ENCODE measurements around the gene AARS1. TPM values are rescaled to one million over a fixed set of nuclear protein-coding genes. Genes with fewer than 3 reads are reported as not detected.

Gene AARS1
- total RNA-seq, 1 donor from 2014 or later = 53.7 TPM

GRCh38 chr16:70276392-70276791 lies 12.9 kb downstream of the AARS1 start:
- no peak overlapping the region for H3K4me3 Mint-ChIP-seq
- no peak overlapping the region for H3K9ac ChIP-seq
- H3K27me3 Mint-ChIP-seq (ENCODE audit: insufficient read depth, low read depth) = no peaks in the 10 kb centered on the region
- H3K4me2 ChIP-seq = no peak overlapping the region
- H3K27ac Mint-ChIP-seq = no peak overlapping the region
- peaks cover 13% of the 10 kb centered on the region for H3K36me3 ChIP-seq
- peaks cover 4% of the 10 kb centered on the region for H3F3A ChIP-seq (ENCODE audit: low read depth)
- H3K9me3 Mint-ChIP-seq = no peaks in the 10 kb centered on the region
- peaks cover 35% of the 10 kb centered on the region for H3K36me3 Mint-ChIP-seq
- H3K27me3 ChIP-seq = no peaks in the 10 kb centered on the region
- peaks cover 35% of the 10 kb centered on the region for H3K79me2 ChIP-seq (ENCODE audit: low read depth)
- H3K9me3 ChIP-seq (ENCODE audit: low read depth) = no peaks in the 10 kb centered on the region
- H3K4me3 ChIP-seq = no peak overlapping the region
- no peak overlapping the region for H3K27ac ChIP-seq
- H3K4me1 Mint-ChIP-seq = no peaks in the 10 kb centered on the region
- H3K4me1 ChIP-seq = no peaks in the 10 kb centered on the region
- no peak overlapping the region for H2AFZ ChIP-seq (replicated peaks)
- H4K20me1 ChIP-seq (ENCODE audit: low read depth) = peaks cover 11% of the 10 kb centered on the region
- TF ChIP-seq CTCF (IDR thresholded peaks at IDR 0.05) (no peak), EZH2 (IDR thresholded peaks at IDR 0.05) (no peak), EZH2phosphoT487 (IDR thresholded peaks at IDR 0.05) (no peak)
- DNase-seq (ENCODE audit: low spot score) = no peak

- Mint-ChIP-seq H3K4me1 (no peaks in the 10 kb centered on the region), H3K9me3 (no peaks in the 10 kb centered on the region), H3K4me3 (no peak overlapping the region), H3K36me3 (peaks cover 45% of the 10 kb centered on the region), H3K27ac (no peak overlapping the region), H3K27me3 (ENCODE audit: insufficient read depth, low read depth) (no peaks in the 10 kb centered on the region)
- Histone ChIP-seq H4K20me1 (ENCODE audit: low read depth) (peaks cover 13% of the 10 kb centered on the region), H3K27me3 (no peaks in the 10 kb centered on the region), H3K4me3 (no peak overlapping the region), H2AFZ (replicated peaks) (no peak overlapping the region), H3K9me3 (ENCODE audit: low read depth) (no peaks in the 10 kb centered on the region), H3K4me1 (no peaks in the 10 kb centered on the region), H3K4me2 (no peak overlapping the region), H3F3A (ENCODE audit: low read depth) (peaks cover 17% of the 10 kb centered on the region), H3K79me2 (ENCODE audit: low read depth) (peaks cover 6% of the 10 kb centered on the region), H3K9ac (no peak overlapping the region), H3K27ac (no peak overlapping the region), H3K36me3 (peaks cover 13% of the 10 kb centered on the region)
- TF ChIP-seq EZH2phosphoT487 (IDR thresholded peaks at IDR 0.05) (no peak), CTCF (IDR thresholded peaks at IDR 0.05) (no peak), EZH2 (IDR thresholded peaks at IDR 0.05) (no peak)
- no peak for DNase-seq (ENCODE audit: low spot score)
Measured at GRCh38 chr16:70271696-70272095, 17.6 kb downstream of the AARS1 start.

GRCh38 chr16:70270176-70270575 lies 19.1 kb downstream of the AARS1 start:
- Histone ChIP-seq H4K20me1 (ENCODE audit: low read depth) (peaks cover 13% of the 10 kb centered on the region), H2AFZ (replicated peaks) (no peak overlapping the region), H3K27ac (no peak overlapping the region), H3F3A (ENCODE audit: low read depth) (peaks cover 13% of the 10 kb centered on the region), H3K4me1 (no peaks in the 10 kb centered on the region), H3K9ac (no peak overlapping the region), H3K4me3 (no peak overlapping the region), H3K27me3 (no peaks in the 10 kb centered on the region), H3K9me3 (ENCODE audit: low read depth) (no peaks in the 10 kb centered on the region), H3K79me2 (ENCODE audit: low read depth) (peaks cover 10% of the 10 kb centered on the region), H3K4me2 (no peak overlapping the region), H3K36me3 (peaks cover 10% of the 10 kb centered on the region)
- TF ChIP-seq EZH2 (IDR thresholded peaks at IDR 0.05) (no peak), EZH2phosphoT487 (IDR thresholded peaks at IDR 0.05) (no peak), CTCF (IDR thresholded peaks at IDR 0.05) (no peak)
- no peaks in the 10 kb centered on the region for H3K4me1 Mint-ChIP-seq
- no peaks in the 10 kb centered on the region for H3K9me3 Mint-ChIP-seq
- H3K27me3 Mint-ChIP-seq (ENCODE audit: insufficient read depth, low read depth) = no peaks in the 10 kb centered on the region
- H3K36me3 Mint-ChIP-seq = peaks cover 43% of the 10 kb centered on the region
- H3K4me3 Mint-ChIP-seq = no peak overlapping the region
- H3K27ac Mint-ChIP-seq = no peak overlapping the region
- no peak for DNase-seq (ENCODE audit: low spot score)
